ENCODE data around the gene SMARCB1. TPM values are rescaled to one million over a fixed set of nuclear protein-coding genes. Genes with fewer than 3 reads are reported as not detected.
"Not testable (repeated sequence)": the region's sequence is repeated elsewhere in the genome, so short reads cannot be mapped to it uniquely, and the experiment has no call there.

Gene SMARCB1
- total and polyA plus RNA-seq, 7 donors: 25.0 to 85.7 (median 43.9) TPM

DNA sequence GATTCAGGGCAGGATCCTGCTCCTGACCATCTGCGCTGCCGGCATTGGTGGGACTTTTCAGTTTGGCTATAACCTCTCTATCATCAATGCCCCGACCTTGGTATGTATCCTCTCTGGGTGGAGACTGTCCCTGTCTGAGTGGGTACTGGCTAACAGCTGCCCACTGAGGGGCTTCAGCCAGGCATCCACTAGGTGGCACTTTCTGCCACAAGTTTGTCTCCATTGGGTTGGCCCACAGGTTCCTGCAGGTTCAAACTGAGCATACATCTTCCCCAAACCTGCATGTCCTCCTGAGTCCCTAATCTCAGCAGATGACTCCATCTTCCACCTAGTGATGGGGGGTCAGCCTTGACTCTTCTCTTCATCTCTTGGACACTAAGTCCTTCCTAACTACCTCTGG lies 75.3 kb downstream of the SMARCB1 start:
- whole genome bisulfite sequencing, 2 donors: 75 to 82% methylated on average over 3 of the region's 3 CpGs
- H3K9me3 ChIP-seq: no peaks in the 10 kb centered on the region
- H3K27me3 ChIP-seq: no peaks in the 10 kb centered on the region
- DNase-seq: no peak
- H3K4me3 ChIP-seq: no peak overlapping the region
- intact Hi-C loops (cut with DNase I): no loop called here
- peaks cover 0 to 12% (median 11%) of the 10 kb centered on the region in 4 donors for H3K4me1 ChIP-seq
- TF ChIP-seq EP300 (IDR thresholded peaks at IDR 0.05) (no peak), POLR2AphosphoS5 (IDR thresholded peaks at IDR 0.05) (no peak), POLR2A (IDR thresholded peaks at IDR 0.05) (no peak)
- TF ChIP-seq, protein P1, sequence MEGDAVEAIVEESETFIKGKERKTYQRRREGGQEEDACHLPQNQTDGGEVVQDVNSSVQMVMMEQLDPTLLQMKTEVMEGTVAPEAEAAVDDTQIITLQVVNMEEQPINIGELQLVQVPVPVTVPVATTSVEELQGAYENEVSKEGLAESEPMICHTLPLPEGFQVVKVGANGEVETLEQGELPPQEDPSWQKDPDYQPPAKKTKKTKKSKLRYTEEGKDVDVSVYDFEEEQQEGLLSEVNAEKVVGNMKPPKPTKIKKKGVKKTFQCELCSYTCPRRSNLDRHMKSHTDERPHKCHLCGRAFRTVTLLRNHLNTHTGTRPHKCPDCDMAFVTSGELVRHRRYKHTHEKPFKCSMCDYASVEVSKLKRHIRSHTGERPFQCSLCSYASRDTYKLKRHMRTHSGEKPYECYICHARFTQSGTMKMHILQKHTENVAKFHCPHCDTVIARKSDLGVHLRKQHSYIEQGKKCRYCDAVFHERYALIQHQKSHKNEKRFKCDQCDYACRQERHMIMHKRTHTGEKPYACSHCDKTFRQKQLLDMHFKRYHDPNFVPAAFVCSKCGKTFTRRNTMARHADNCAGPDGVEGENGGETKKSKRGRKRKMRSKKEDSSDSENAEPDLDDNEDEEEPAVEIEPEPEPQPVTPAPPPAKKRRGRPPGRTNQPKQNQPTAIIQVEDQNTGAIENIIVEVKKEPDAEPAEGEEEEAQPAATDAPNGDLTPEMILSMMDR (IDR thresholded peaks at IDR 0.05): no peak
- H3K36me3 ChIP-seq: peaks cover 0 to 19% (median 0%) of the 10 kb centered on the region in 4 donors
- H3K27ac ChIP-seq: no peak overlapping the region

DNA sequence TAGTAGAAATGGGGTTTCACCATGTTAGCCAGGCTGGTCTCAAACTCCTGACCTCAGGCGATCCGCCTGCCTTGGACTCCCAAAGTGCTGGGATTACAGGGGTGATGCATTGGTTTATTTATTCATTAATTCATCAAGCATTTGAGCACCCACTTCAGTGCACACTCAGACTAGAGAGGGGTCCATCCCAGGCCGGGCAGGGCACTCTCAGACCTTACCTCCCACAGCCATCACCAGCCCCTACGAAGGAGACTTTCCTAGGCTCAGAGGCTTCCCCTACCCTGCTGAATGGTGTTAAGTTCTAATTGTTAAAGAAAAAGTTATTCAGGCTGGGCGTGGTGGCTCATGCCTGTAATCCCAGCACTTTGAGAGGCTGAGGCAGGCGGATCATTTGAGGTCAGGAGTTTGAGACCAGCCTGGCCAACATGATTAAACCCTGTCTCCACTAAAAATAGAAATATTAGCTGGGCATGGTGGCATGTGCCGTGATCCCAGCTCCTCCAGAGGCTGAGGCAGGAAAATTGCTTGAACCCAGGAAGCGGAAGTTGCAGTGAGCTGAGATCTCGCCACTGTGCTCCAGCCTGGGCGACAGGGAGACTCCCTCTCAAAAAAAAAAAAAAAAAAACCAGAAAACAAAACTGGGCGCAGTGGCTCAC lies 77.9 kb downstream of the SMARCB1 start:
- H3K4me3 ChIP-seq; H3K27me3 ChIP-seq; H3K27ac ChIP-seq; H3K9me3 ChIP-seq; H3K4me1 ChIP-seq; DNase-seq; intact Hi-C loops (cut with DNase I): not testable (repeated sequence)
- WGBS, 2 donors: 69 to 83% methylated on average over 11 of the region's 11 CpGs
- H3K36me3 ChIP-seq: peaks cover 0 to 45% (median 8%) of the 10 kb centered on the region in 4 donors

DNA sequence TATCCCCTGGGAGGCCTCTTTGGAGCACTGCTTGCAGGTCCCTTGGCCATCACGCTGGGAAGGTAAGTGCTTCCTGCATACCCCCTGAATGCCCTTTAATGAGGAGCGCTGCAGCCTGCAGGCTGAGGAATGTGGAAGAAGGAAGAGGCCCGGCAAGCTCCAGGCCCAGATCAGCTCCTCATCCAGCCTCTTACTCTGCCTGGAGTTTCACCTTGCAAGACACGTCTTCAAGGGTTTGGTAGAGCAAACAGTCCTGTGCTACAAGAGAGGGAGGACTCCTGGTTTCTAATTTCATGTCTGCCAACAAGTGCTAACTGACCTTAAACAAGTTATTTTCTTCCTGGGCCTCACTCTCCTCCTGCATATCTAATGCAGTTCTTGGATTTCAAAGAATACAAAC lies 81.8 kb downstream of the SMARCB1 start:
- H3K27me3 ChIP-seq: no peaks in the 10 kb centered on the region
- no peaks in the 10 kb centered on the region for H3K9me3 ChIP-seq
- H3K4me3 ChIP-seq: no peak overlapping the region
- no peak for DNase-seq
- no peak for TF ChIP-seq EP300 (IDR thresholded peaks at IDR 0.05)
- TF ChIP-seq, protein P1 (IDR thresholded peaks at IDR 0.05): no peak
- TF ChIP-seq POLR2A (IDR thresholded peaks at IDR 0.05): no peak
- TF ChIP-seq POLR2AphosphoS5 (IDR thresholded peaks at IDR 0.05): no peak
- no peak overlapping the region for H3K27ac ChIP-seq
- WGBS, 2 donors: 93 to 96% methylated on average over 4 of the region's 4 CpGs
- intact Hi-C loops (cut with DNase I): no loop called here
- H3K36me3 ChIP-seq: peaks cover 0 to 52% (median 8%) of the 10 kb centered on the region in 4 donors
- H3K4me1 ChIP-seq: no peaks in the 10 kb centered on the region

DNA sequence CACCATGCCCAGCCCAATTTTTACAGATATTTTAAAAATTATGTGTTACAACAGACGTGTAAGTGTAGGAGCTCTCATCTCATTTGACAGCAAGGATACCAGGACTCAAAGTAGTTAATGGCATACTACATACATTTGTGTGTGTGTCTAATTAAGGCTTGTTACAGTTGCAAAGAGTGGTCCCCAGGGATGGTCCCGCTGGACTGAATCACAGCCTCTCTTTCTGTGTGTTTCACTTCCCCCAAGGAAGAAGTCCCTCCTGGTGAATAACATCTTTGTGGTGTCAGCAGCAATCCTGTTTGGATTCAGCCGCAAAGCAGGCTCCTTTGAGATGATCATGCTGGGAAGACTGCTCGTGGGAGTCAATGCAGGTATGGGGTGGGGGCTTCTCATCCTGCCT lies 88.1 kb downstream of the SMARCB1 start:
- TF ChIP-seq, protein P1 (IDR thresholded peaks at IDR 0.05): no peak
- TF ChIP-seq POLR2A (IDR thresholded peaks at IDR 0.05) (no peak), POLR2AphosphoS5 (IDR thresholded peaks at IDR 0.05) (no peak), EP300 (IDR thresholded peaks at IDR 0.05) (no peak)
- no peak for DNase-seq
- Histone ChIP-seq H3K27ac (no peak overlapping the region), H3K4me1 (no peaks in the 10 kb centered on the region), H3K9me3 (no peaks in the 10 kb centered on the region), H3K36me3 (peaks cover 0 to 48% (median 21%) of the 10 kb centered on the region in 4 donors), H3K4me3 (no peak overlapping the region), H3K27me3 (no peaks in the 10 kb centered on the region)
- 91 to 94% methylated on average over 4 of the region's 4 CpGs for WGBS, 2 donors
- intact Hi-C loops (cut with DNase I): no loop called here

DNA sequence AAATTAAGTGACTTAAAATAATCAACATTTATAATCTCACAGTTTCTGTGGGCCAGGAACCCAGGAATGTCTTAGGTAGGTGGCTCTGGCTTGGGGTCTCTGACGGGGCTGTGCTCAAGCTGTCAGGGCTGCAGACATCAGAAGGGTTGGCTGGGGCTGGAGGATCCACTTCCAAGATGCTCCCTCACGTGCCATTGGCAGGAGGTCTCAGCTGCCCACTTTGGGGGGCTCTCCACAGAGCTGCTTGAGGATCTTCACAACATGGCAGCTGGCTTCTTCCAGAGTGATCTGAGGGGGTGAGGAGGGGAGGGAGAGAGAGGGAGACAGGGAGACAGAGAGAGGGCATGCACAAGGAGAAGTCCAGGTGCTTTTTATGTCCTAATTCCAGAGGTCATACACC lies 89.0 kb downstream of the SMARCB1 start:
- Histone ChIP-seq H3K4me3 (no peak overlapping the region), H3K27ac (no peak overlapping the region), H3K9me3 (no peaks in the 10 kb centered on the region), H3K4me1 (no peaks in the 10 kb centered on the region), H3K27me3 (no peaks in the 10 kb centered on the region), H3K36me3 (peaks cover 0 to 46% (median 21%) of the 10 kb centered on the region in 4 donors)
- intact Hi-C loops (cut with DNase I): no loop called here
- TF ChIP-seq POLR2AphosphoS5 (IDR thresholded peaks at IDR 0.05): no peak
- no peak for TF ChIP-seq EP300 (IDR thresholded peaks at IDR 0.05)
- no peak for TF ChIP-seq POLR2A (IDR thresholded peaks at IDR 0.05)
- TF ChIP-seq, protein P1 (IDR thresholded peaks at IDR 0.05): no peak
- no peak for DNase-seq
- 90 to 93% methylated on average over 2 of the region's 2 CpGs for WGBS, 2 donors

All from sigmoid colon (tissue), 7 donors.